Measurements from ENCODE around the gene CADPS.

Gene CADPS

DNA sequence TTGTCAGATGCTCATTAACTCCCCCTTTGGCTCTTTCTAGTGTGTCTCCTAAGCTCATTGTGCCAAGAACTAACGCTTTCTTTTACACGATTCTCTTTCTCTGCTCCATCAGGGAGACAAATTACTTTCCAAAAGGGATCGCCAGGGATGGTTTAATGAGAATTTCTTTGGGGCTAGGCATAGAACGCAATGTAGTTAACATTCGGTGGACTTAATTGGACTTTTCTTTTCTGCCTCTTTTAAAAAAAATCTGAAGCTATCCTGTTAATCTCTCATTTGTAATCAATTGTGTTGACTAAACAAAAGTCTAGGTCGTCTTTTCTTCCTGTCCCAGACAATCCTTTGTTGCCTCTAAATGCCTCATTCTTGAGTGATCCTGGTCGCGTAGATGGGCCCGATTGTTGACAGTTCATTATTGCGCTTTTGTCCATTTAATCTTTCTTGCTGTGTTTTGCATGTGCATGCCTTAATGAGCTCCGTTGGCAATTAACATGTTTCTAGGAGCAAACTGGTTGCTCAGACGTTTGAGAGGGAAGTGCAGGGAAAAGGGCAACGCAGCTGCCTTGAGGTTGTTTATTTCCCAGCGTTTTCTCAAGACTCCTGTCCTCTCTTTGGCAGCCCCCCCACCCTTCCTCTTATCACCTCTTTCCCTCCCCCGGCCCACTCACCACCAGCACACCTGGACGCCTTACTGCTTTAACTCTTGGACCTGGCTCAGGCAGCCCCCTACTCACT is 509.7 kb downstream of the CADPS start:
- peaks cover 42% of the 10 kb centered on the region for H3K27me3 ChIP-seq (ENCODE audit: insufficient read depth, poor library complexity, severe bottlenecking)
- no peak overlapping the region for H3K4me3 ChIP-seq (replicated peaks; ENCODE audit: insufficient read depth, low read length)
- DNase-seq (ENCODE audit: low read depth in 1 of 2, low spot score in 1 of 2): no peak
- no peak overlapping the region for H3K27ac ChIP-seq (replicated peaks)
- TF ChIP-seq, protein P1, sequence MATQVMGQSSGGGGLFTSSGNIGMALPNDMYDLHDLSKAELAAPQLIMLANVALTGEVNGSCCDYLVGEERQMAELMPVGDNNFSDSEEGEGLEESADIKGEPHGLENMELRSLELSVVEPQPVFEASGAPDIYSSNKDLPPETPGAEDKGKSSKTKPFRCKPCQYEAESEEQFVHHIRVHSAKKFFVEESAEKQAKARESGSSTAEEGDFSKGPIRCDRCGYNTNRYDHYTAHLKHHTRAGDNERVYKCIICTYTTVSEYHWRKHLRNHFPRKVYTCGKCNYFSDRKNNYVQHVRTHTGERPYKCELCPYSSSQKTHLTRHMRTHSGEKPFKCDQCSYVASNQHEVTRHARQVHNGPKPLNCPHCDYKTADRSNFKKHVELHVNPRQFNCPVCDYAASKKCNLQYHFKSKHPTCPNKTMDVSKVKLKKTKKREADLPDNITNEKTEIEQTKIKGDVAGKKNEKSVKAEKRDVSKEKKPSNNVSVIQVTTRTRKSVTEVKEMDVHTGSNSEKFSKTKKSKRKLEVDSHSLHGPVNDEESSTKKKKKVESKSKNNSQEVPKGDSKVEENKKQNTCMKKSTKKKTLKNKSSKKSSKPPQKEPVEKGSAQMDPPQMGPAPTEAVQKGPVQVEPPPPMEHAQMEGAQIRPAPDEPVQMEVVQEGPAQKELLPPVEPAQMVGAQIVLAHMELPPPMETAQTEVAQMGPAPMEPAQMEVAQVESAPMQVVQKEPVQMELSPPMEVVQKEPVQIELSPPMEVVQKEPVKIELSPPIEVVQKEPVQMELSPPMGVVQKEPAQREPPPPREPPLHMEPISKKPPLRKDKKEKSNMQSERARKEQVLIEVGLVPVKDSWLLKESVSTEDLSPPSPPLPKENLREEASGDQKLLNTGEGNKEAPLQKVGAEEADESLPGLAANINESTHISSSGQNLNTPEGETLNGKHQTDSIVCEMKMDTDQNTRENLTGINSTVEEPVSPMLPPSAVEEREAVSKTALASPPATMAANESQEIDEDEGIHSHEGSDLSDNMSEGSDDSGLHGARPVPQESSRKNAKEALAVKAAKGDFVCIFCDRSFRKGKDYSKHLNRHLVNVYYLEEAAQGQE (IDR thresholded peaks at IDR 0.05; ENCODE audit: insufficient replicate concordance, low read depth): no peak
- no peak for TF ChIP-seq GABPA (IDR thresholded peaks at IDR 0.05; ENCODE audit: low read depth)
- TF ChIP-seq, protein P2, sequence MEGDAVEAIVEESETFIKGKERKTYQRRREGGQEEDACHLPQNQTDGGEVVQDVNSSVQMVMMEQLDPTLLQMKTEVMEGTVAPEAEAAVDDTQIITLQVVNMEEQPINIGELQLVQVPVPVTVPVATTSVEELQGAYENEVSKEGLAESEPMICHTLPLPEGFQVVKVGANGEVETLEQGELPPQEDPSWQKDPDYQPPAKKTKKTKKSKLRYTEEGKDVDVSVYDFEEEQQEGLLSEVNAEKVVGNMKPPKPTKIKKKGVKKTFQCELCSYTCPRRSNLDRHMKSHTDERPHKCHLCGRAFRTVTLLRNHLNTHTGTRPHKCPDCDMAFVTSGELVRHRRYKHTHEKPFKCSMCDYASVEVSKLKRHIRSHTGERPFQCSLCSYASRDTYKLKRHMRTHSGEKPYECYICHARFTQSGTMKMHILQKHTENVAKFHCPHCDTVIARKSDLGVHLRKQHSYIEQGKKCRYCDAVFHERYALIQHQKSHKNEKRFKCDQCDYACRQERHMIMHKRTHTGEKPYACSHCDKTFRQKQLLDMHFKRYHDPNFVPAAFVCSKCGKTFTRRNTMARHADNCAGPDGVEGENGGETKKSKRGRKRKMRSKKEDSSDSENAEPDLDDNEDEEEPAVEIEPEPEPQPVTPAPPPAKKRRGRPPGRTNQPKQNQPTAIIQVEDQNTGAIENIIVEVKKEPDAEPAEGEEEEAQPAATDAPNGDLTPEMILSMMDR (IDR thresholded peaks at IDR 0.05; ENCODE audit: insufficient read depth, low read length): no peak

DNA sequence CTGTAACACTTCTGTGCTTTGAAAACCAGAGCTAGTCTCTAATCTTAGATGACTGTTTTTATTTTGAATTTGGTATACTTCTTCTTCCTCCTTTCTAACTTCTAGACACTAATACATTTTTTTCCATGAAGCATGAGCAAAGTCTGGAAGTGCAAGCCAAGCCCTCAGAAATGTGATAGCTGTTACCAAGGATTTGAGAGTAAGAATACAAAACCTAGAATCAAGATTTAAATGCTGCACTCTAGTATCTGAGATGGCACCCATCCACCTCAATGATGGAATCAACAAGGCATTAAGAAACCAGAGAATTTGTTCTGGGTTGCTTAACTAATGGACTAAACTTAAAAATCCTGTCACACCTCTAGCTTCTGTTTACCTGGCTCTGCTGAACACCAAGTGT is 511.0 kb downstream of the CADPS start:
- TF ChIP-seq POLR2AphosphoS5 (IDR thresholded peaks at IDR 0.05; ENCODE audit: low read depth) (no peak), SPI1 (IDR thresholded peaks at IDR 0.05; ENCODE audit: borderline replicate concordance, low read depth) (no peak), GABPA (IDR thresholded peaks at IDR 0.05; ENCODE audit: low read depth) (no peak)
- TF ChIP-seq, protein P2 (IDR thresholded peaks at IDR 0.05; ENCODE audit: insufficient read depth, low read length): no peak
- TF ChIP-seq, protein P1 (IDR thresholded peaks at IDR 0.05; ENCODE audit: insufficient replicate concordance, low read depth): no peak
- peaks cover 30% of the 10 kb centered on the region for H3K27me3 ChIP-seq (ENCODE audit: insufficient read depth, poor library complexity, severe bottlenecking)
- DNase-seq (ENCODE audit: low read depth in 1 of 2, low spot score in 1 of 2): no peak
- H3K4me3 ChIP-seq (replicated peaks; ENCODE audit: insufficient read depth, low read length): no peak overlapping the region
- H3K27ac ChIP-seq (replicated peaks): no peak overlapping the region

DNA sequence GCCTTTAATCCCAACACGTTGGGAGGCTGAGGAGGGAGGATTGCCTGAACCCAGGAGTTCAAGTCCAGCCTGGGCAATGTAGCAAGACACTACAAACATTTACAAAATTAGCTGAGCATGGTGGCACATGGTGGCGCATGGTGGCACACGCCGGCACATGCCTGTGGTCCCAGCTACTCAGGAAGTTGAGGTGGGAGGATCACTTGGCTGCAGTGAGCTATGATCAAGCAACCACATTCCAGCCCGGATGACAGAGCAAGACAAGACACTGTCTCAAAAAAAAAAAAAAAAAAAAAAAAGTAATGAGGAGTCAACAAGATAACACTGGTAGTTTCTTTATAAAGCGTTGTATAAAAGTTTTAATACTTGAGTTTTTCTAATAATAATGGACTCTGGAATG is 511.9 kb downstream of the CADPS start:
- Histone ChIP-seq H3K4me3 (replicated peaks; ENCODE audit: insufficient read depth, low read length) (no peak overlapping the region), H3K27me3 (ENCODE audit: insufficient read depth, poor library complexity, severe bottlenecking) (peaks cover 23% of the 10 kb centered on the region), H3K27ac (replicated peaks) (no peak overlapping the region)
- DNase-seq (ENCODE audit: low read depth in 1 of 2, low spot score in 1 of 2): no peak
- TF ChIP-seq GABPA (IDR thresholded peaks at IDR 0.05; ENCODE audit: low read depth) (no peak), POLR2AphosphoS5 (IDR thresholded peaks at IDR 0.05; ENCODE audit: low read depth) (no peak), SPI1 (IDR thresholded peaks at IDR 0.05; ENCODE audit: borderline replicate concordance, low read depth) (no peak)
- TF ChIP-seq, protein P2 (IDR thresholded peaks at IDR 0.05; ENCODE audit: insufficient read depth, low read length): no peak

DNA sequence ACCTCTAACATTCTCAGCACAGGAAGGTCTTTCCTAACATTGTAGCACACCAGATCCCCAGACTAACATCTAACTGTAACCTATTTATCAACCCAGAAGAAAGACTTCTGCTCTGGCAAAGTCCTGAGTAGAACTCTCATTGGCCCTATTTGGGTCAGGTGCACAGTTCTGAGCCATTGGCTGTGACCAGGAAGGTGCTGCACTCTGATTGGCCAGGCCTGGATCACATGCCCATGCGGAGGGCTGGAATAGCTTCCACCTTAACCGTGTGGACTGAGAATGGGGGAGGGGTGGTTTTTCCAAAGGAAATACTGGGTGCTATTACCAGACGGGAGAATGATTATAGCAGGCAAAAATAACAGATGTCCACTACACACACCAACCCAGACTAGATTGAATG is 513.4 kb downstream of the CADPS start:
- no peak for TF ChIP-seq GABPA (IDR thresholded peaks at IDR 0.05; ENCODE audit: low read depth)
- Histone ChIP-seq H3K4me3 (replicated peaks; ENCODE audit: insufficient read depth, low read length) (no peak overlapping the region), H3K27ac (replicated peaks) (no peak overlapping the region), H3K27me3 (ENCODE audit: insufficient read depth, poor library complexity, severe bottlenecking) (peaks cover 9% of the 10 kb centered on the region)
- DNase-seq (ENCODE audit: low read depth in 1 of 2, low spot score in 1 of 2): no peak
